Mesothelial cell of epicardium (in vitro differentiated cells): Measurements from ENCODE around the gene SRMS. TPM values are rescaled to one million over a fixed set of nuclear protein-coding genes. Genes with fewer than 3 reads are reported as not detected.

Experiments
- DNase-seq, 2 experiments: peaks; one replicate each; pipeline ENCODE4 v3.0.0; 2021; ENCODE audit warnings: low spot score in 2 of 2; ENCODE audit not compliant: unreplicated experiment in 2 of 2
- H3K27ac Mint-ChIP-seq: 2 replicates; pipeline ENCODE4 v1.8.0; 2021; ENCODE audit warnings: mixed read lengths
- H3K27me3 Mint-ChIP-seq: 2 replicates; pipeline ENCODE4 v1.8.0; 2021; ENCODE audit warnings: low read depth, mixed read lengths
- H3K36me3 Mint-ChIP-seq: 2 replicates; pipeline ENCODE4 v1.8.0; 2021; ENCODE audit warnings: mixed read lengths
- H3K4me1 Mint-ChIP-seq: 2 replicates; pipeline ENCODE4 v1.8.0; 2021; ENCODE audit warnings: mixed read lengths
- H3K4me3 Mint-ChIP-seq: 2 replicates; pipeline ENCODE4 v1.8.0; 2021; ENCODE audit warnings: mild to moderate bottlenecking, moderate library complexity, mixed read lengths
- H3K9me3 Mint-ChIP-seq: 2 replicates; pipeline ENCODE4 v1.8.0; 2021; ENCODE audit warnings: mixed read lengths
- CTCF ChIP-seq: fragments of 200-600 bp; sonication (generic); IDR thresholded peaks from one replicate; pipeline ENCODE4 v1.5.0; 2021; ENCODE audit warnings: antibody characterized with exemption; ENCODE audit not compliant: unreplicated experiment
- total RNA-seq: library from RNA; stranded (reverse); gene quantifications from 3 replicates; pipeline ENCODE4 v1.2.1, GENCODE V29; 2021

SRMS gene
- total RNA-seq, 1 donor from 2014 or later = not detected

- Mint-ChIP-seq H3K9me3 (no peaks in the 10 kb centered on the region), H3K4me1 (no peaks in the 10 kb centered on the region), H3K27me3 (no peaks in the 10 kb centered on the region), H3K4me3 (no peak overlapping the region), H3K27ac (no peak overlapping the region), H3K36me3 (peaks cover 23% of the 10 kb centered on the region)
- DNase-seq = no peak
- no peak for TF ChIP-seq CTCF
These were observed 44.3 kb upstream of the SRMS start for GRCh38 chr20:63591786-63592355.

- H3K9me3 Mint-ChIP-seq = no peaks in the 10 kb centered on the region
These were observed 43.6 kb upstream of the SRMS start for GRCh38 chr20:63591147-63591533.

GRCh38 chr20:63590218-63591146 is 42.9 kb upstream of the SRMS start:
- H3K27ac Mint-ChIP-seq = no peak overlapping the region
- H3K4me3 Mint-ChIP-seq = no peak overlapping the region
- DNase-seq = no peak
- no peak for TF ChIP-seq CTCF
- H3K9me3 Mint-ChIP-seq = no peaks in the 10 kb centered on the region
- H3K36me3 Mint-ChIP-seq = peaks cover 21% of the 10 kb centered on the region
- no peaks in the 10 kb centered on the region for H3K27me3 Mint-ChIP-seq
- H3K4me1 Mint-ChIP-seq = no peaks in the 10 kb centered on the region

More at GRCh38 chr20:63591147-63591533, 43.6 kb upstream of the SRMS start:
- H3K4me1 Mint-ChIP-seq = no peaks in the 10 kb centered on the region
- peaks cover 23% of the 10 kb centered on the region for H3K36me3 Mint-ChIP-seq
- H3K27ac Mint-ChIP-seq = no peak overlapping the region
- no peak for TF ChIP-seq CTCF
- DNase-seq = no peak
- H3K27me3 Mint-ChIP-seq = no peaks in the 10 kb centered on the region
- no peak overlapping the region for H3K4me3 Mint-ChIP-seq

GRCh38 chr20:63589261-63590217 is 42.0 kb upstream of the SRMS start:
- H3K27ac Mint-ChIP-seq = no peak overlapping the region
- no peak for TF ChIP-seq CTCF
- no peaks in the 10 kb centered on the region for H3K27me3 Mint-ChIP-seq
- peaks cover 16% of the 10 kb centered on the region for H3K36me3 Mint-ChIP-seq
- no peak for DNase-seq
- no peaks in the 10 kb centered on the region for H3K9me3 Mint-ChIP-seq
- no peaks in the 10 kb centered on the region for H3K4me1 Mint-ChIP-seq
- no peak overlapping the region for H3K4me3 Mint-ChIP-seq

GRCh38 chr20:63588641-63589041 is 41.1 kb upstream of the SRMS start:
- Mint-ChIP-seq H3K4me1 (no peaks in the 10 kb centered on the region), H3K27ac (no peak overlapping the region), H3K36me3 (peaks cover 16% of the 10 kb centered on the region), H3K9me3 (no peaks in the 10 kb centered on the region), H3K27me3 (no peaks in the 10 kb centered on the region), H3K4me3 (no peak overlapping the region)
- DNase-seq = no peak
- TF ChIP-seq CTCF = no peak
